NCI-H2107 treated with DMSO at 0.1 percent for 48 hours (cell line): ENCODE measurements around the gene DPYD.

Source experiments
- DNase-seq: peaks from one replicate; lab custom pipeline; 2025; ENCODE audit not compliant: unreplicated experiment; lab: John Stamatoyannopoulos, UW

DPYD gene

GRCh38 chr1:97457446-97458089, 463.3 kb downstream of the DPYD start:
- DNase-seq, result no peak

GRCh38 chr1:97451944-97452343, 468.9 kb downstream of the DPYD start:
- no peak for DNase-seq

GRCh38 chr1:97451046-97451826, 469.6 kb downstream of the DPYD start:
- no peak for DNase-seq

GRCh38 chr1:97441966-97442365, 478.9 kb downstream of the DPYD start:
- no peak for DNase-seq

GRCh38 chr1:97433824-97434177, 487.0 kb downstream of the DPYD start:
- DNase-seq, result no peak

GRCh38 chr1:97433094-97433823, 487.6 kb downstream of the DPYD start:
- DNase-seq, result no peak

- no peak for DNase-seq
Observed at GRCh38 chr1:97427371-97427770, 493.5 kb downstream of the DPYD start.

GRCh38 chr1:97424209-97424608, 496.6 kb downstream of the DPYD start:
- no peak for DNase-seq

GRCh38 chr1:97423403-97423802, 497.4 kb downstream of the DPYD start:
- DNase-seq, result no peak

- no peak for DNase-seq
Observed at GRCh38 chr1:97417661-97418060, 503.2 kb downstream of the DPYD start.

GRCh38 chr1:97414682-97415312, 506.0 kb downstream of the DPYD start:
- DNase-seq, result no peak

- DNase-seq, result no peak
Observed at GRCh38 chr1:97412737-97413136, 508.1 kb downstream of the DPYD start.

GRCh38 chr1:97412166-97412565, 508.7 kb downstream of the DPYD start:
- no peak for DNase-seq

GRCh38 chr1:97396463-97396862, 524.4 kb downstream of the DPYD start:
- DNase-seq, result no peak

GRCh38 chr1:97392701-97393100, 528.1 kb downstream of the DPYD start:
- no peak for DNase-seq

- DNase-seq, result no peak
Observed at GRCh38 chr1:97385536-97386277, 535.1 kb downstream of the DPYD start.

- DNase-seq, result no peak
Observed at GRCh38 chr1:97384294-97384968, 536.4 kb downstream of the DPYD start.

GRCh38 chr1:97383797-97384196, 537.0 kb downstream of the DPYD start:
- DNase-seq, result no peak

GRCh38 chr1:97382206-97382605, 538.6 kb downstream of the DPYD start:
- DNase-seq, result no peak

GRCh38 chr1:97379387-97380075, 541.3 kb downstream of the DPYD start:
- no peak for DNase-seq
